Panc1 (cell line): ENCODE measurements around the gene ZNF174. TPM values are rescaled to one million over a fixed set of nuclear protein-coding genes. Genes with fewer than 3 reads are reported as not detected.
A peak's percentile ranks its signal among the peaks of the same experiment; 100 is the strongest.

ENCODE experiments used
- ATAC-seq: fragments of 200-7000 bp; cut with Tn5 transposase; 2 replicates; pipeline ENCODE4 v1.9.1; 2020; ENCODE audit warnings: mild to moderate bottlenecking, moderate library complexity
- BruUV-seq: library from RNA; stranded (reverse); fragments of 400-500 nt; replicated peaks from 2 replicates; lab custom pipeline; 2021; lab: Mats Ljungman, UMichigan
- CTCF ChIA-PET: fragments of 300-600 bp; sonication (Branson Sonifier 250); formaldehyde crosslinking; loops from one replicate; lab custom pipeline; 2022; ENCODE audit warnings: antibody characterized with exemption; lab: Charles Lee
- POLR2A ChIA-PET: fragments of 300-600 bp; sonication (Branson Sonifier 250); formaldehyde crosslinking; loops from one replicate; lab custom pipeline; 2022; ENCODE audit warnings: antibody characterized with exemption; lab: Charles Lee
- DNase-seq: peaks from one replicate; pipeline ENCODE4 v3.0.0-alpha.2; 2010; ENCODE audit warnings: low read depth, low spot score
- H3K27ac ChIP-seq: 2 replicates; pipeline ENCODE4 v1.5.1; 2011; ENCODE audit warnings: mild to moderate bottlenecking, low read length, inconsistent platforms
- H3K27me3 ChIP-seq: fragments of 200-500 bp; sonication (Bioruptor generic); 2 replicates; pipeline ENCODE4 v1.6.0; 2014; ENCODE audit warnings: low read length, inconsistent platforms; ENCODE audit not compliant: control insufficient read depth, insufficient read depth
- H3K36me3 ChIP-seq: fragments of 200-500 bp; sonication (Bioruptor generic); 2 replicates; pipeline ENCODE4 v1.5.1; 2014; ENCODE audit warnings: inconsistent platforms, mild to moderate bottlenecking, low read length, moderate library complexity; ENCODE audit not compliant: control insufficient read depth, insufficient read depth
- H3K4me1 ChIP-seq: 2 replicates; pipeline ENCODE4 v1.5.1; 2011; ENCODE audit warnings: inconsistent platforms, mild to moderate bottlenecking, low read length, moderate library complexity; ENCODE audit not compliant: control insufficient read depth, insufficient read depth
- H3K4me3 ChIP-seq, 2 experiments: 2 replicates each; pipeline ENCODE4 v1.5.1; 2011 to 2012; ENCODE audit warnings: low read depth in 2 of 2, low read length in 2 of 2, mild to moderate bottlenecking in 2 of 2, inconsistent platforms in 1 of 2, moderate library complexity in 1 of 2
- H3K9me3 ChIP-seq: fragments of 200-500 bp; sonication (Bioruptor generic); 2 replicates; pipeline ENCODE4 v1.5.1; 2014; ENCODE audit warnings: low read depth, mild to moderate bottlenecking, inconsistent platforms, low read length, moderate library complexity; ENCODE audit not compliant: control insufficient read depth, insufficient read depth
- POLR2AphosphoS5 ChIP-seq: IDR thresholded peaks from 2 replicates; pipeline ENCODE4 v1.6.1; 2012; ENCODE audit warnings: mild to moderate bottlenecking, low read depth, low read length, moderate library complexity
- SIN3A ChIP-seq: IDR thresholded peaks from 2 replicates; pipeline ENCODE4 v1.6.1; 2012; ENCODE audit warnings: low read depth, mild to moderate bottlenecking, low read length, moderate library complexity, borderline replicate concordance; ENCODE audit not compliant: insufficient read depth
- TCF7L2 ChIP-seq: IDR thresholded peaks from 2 replicates; pipeline ENCODE4 v1.6.1; 2011; ENCODE audit warnings: mild to moderate bottlenecking, low read depth, low read length, inconsistent platforms
- in situ Hi-C: cut with HindIII; loops from 2 replicates; pipeline ENCODE4 v1.10.0; 2016; ENCODE audit warnings: low sequenced_read_pairs, low pct_unique_long_range_greater_than_20kb
- intact Hi-C: fragments of 100-400 bp; cut with micrococcal nuclease; formaldehyde crosslinking; loops from one replicate; pipeline ENCODE4 v1.10.0; 2022; ENCODE audit not compliant: unreplicated experiment
- total RNA-seq: library from RNA; stranded (reverse); gene quantifications from one replicate; pipeline ENCODE4 v1.2.1, GENCODE V29; 2021; ENCODE audit not compliant: unreplicated experiment
- TF ChIP-seq, protein P1 (sequence below), 2 experiments: IDR thresholded peaks; 2 replicates each; pipeline ENCODE4 v1.6.1; 2011 to 2012; ENCODE audit warnings: low read depth in 2 of 2, control low read depth in 1 of 2, low read length in 1 of 2, mild to moderate bottlenecking in 1 of 2, moderate library complexity in 1 of 2; ENCODE audit not compliant: insufficient read depth in 1 of 2
- TF ChIP-seq, protein P2 (sequence below): fragments of 450-650 bp; IDR thresholded peaks from 2 replicates; pipeline ENCODE4 v1.5.1; 2017; ENCODE audit warnings: mild to moderate bottlenecking

The ZNF174 gene
- total RNA-seq, 1 experiment from 2014 or later, result 14.4 TPM

DNA sequence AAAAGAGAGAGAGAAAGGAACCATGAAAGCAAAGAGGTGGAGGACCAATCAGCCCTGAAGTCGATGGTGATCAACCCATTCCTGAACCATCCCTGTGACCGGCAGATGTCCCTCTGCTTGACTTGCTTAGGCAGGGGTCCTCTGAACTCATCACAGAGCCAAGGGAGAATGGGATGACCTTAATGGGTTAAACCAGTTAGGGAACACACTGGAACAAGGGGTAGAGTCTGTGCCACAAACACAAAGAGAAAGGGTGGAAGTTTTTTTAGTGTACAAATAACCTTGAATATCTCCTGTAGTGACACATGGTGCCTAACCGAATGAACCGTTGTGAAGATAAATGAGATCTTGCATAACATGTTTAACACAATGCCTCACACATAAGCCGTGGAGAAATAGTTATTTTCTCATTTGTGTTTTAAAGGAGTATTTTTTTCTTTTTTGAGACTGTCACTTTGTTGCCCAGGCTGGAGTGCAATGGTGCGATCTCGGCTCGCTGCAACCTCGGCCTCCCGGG is 53.7 kb downstream of the ZNF174 start:
- no TSS peak for BruUV-seq
- intact Hi-C loops (no loop called here), in situ Hi-C loops (no loop called here)
- Histone ChIP-seq H3K27me3 (no peaks in the 10 kb centered on the region), H3K9me3 (no peaks in the 10 kb centered on the region), H3K36me3 (no peaks in the 10 kb centered on the region; the same call in 1 of the 2 replicates), H3K4me3 (no peak overlapping the region), H3K4me1 (peaks cover 19% of the 10 kb centered on the region), H3K27ac (no peak overlapping the region)
- ChIA-PET POLR2A (no interaction called here), CTCF (no interaction called here)
- DNase-seq, result no peak
- no peak for TF ChIP-seq SIN3A
- no peak for TF ChIP-seq TCF7L2
- TF ChIP-seq, protein P1, sequence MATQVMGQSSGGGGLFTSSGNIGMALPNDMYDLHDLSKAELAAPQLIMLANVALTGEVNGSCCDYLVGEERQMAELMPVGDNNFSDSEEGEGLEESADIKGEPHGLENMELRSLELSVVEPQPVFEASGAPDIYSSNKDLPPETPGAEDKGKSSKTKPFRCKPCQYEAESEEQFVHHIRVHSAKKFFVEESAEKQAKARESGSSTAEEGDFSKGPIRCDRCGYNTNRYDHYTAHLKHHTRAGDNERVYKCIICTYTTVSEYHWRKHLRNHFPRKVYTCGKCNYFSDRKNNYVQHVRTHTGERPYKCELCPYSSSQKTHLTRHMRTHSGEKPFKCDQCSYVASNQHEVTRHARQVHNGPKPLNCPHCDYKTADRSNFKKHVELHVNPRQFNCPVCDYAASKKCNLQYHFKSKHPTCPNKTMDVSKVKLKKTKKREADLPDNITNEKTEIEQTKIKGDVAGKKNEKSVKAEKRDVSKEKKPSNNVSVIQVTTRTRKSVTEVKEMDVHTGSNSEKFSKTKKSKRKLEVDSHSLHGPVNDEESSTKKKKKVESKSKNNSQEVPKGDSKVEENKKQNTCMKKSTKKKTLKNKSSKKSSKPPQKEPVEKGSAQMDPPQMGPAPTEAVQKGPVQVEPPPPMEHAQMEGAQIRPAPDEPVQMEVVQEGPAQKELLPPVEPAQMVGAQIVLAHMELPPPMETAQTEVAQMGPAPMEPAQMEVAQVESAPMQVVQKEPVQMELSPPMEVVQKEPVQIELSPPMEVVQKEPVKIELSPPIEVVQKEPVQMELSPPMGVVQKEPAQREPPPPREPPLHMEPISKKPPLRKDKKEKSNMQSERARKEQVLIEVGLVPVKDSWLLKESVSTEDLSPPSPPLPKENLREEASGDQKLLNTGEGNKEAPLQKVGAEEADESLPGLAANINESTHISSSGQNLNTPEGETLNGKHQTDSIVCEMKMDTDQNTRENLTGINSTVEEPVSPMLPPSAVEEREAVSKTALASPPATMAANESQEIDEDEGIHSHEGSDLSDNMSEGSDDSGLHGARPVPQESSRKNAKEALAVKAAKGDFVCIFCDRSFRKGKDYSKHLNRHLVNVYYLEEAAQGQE (IDR thresholded peaks at IDR 0.05; ENCODE audit: insufficient read depth in 1 of 2, low read depth in 2 of 2, low read length in 1 of 2), result no peak
- TF ChIP-seq, protein P2, sequence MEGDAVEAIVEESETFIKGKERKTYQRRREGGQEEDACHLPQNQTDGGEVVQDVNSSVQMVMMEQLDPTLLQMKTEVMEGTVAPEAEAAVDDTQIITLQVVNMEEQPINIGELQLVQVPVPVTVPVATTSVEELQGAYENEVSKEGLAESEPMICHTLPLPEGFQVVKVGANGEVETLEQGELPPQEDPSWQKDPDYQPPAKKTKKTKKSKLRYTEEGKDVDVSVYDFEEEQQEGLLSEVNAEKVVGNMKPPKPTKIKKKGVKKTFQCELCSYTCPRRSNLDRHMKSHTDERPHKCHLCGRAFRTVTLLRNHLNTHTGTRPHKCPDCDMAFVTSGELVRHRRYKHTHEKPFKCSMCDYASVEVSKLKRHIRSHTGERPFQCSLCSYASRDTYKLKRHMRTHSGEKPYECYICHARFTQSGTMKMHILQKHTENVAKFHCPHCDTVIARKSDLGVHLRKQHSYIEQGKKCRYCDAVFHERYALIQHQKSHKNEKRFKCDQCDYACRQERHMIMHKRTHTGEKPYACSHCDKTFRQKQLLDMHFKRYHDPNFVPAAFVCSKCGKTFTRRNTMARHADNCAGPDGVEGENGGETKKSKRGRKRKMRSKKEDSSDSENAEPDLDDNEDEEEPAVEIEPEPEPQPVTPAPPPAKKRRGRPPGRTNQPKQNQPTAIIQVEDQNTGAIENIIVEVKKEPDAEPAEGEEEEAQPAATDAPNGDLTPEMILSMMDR, result no peak
- no peak for TF ChIP-seq POLR2AphosphoS5
- ATAC-seq, result no peak

DNA sequence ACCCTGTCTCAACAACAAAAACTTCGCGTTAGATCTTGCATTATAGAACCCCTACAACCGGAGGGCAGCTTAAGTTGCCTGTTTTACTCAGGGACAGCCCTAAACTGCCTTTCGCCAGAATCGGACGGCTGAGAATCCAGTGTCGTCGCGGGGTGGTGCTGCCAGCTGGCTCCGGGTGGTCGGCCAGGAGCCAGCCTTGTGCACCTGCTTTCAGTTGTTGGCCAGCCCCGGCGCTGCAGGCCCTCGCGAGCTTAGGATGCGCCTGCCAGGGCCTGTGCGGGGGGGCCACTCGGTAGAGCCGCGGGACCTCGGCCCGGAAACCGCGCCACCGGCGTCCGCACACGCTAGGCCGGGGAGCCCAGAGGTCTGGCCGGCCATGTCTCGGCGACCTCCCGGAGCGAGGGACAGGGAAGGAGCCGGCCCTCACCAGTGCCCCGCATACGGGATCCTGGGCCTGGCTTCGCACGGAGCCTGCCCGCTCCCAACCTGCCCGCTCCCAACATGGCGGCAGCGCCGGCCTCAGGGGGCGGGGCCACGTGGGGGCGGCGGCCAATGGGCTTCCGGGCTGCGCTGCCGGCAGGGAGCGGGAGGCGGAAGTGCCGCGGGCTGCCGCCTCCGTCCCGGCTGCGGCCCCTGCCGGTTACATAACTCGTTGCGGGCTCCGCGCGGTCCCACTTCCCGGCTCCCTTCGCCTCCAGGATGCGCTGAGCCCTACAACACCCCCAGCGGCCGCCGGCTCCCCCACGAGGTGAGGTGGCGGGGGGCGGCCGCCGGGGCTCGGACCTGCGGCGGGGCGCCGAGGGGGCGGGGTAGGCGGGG is 56.6 kb downstream of the ZNF174 start:
- Histone ChIP-seq H3K27me3 (no peaks in the 10 kb centered on the region), H3K4me3 (peak overlapping the region; percentile 73 to 84), H3K36me3 (peaks cover 2% of the 10 kb centered on the region; the same call in 1 of the 2 replicates), H3K27ac (peak overlapping the region; percentile 95), H3K9me3 (no peaks in the 10 kb centered on the region), H3K4me1 (peaks cover 39% of the 10 kb centered on the region)
- in situ Hi-C loops (no loop called here), intact Hi-C loops (no loop called here)
- BruUV-seq, result TSS peak; percentile 89
- POLR2A ChIA-PET, result no interaction called here
- DNase-seq (no peak), ATAC-seq (peak; percentile 95)
- peak; percentile 87 for TF ChIP-seq POLR2AphosphoS5
- TF ChIP-seq, protein P1 (IDR thresholded peaks at IDR 0.05; ENCODE audit: insufficient read depth in 1 of 2, low read depth in 2 of 2, low read length in 1 of 2), result no peak
- TF ChIP-seq, protein P2, result peak; percentile 76
- TF ChIP-seq TCF7L2, result no peak
- TF ChIP-seq SIN3A, result peak; percentile 82; the same call in 1 of the 2 replicates
- CTCF ChIA-PET, result interaction anchor here (0.6 kb wide), 1 partner anchor 299 kb away, joined by 4 read pairs; no protein-coding TSS in a partner anchor
